Activated CD8-positive, alpha-beta memory T cell treated with anti-CD3 and anti-CD28 coated beads for 1 hour (primary cell): Measurements from ENCODE around the gene MOXD1.

ENCODE experiments used
- DNase-seq, 2 donors: peaks; one replicate each; pipeline ENCODE4 v3.0.0-alpha.2; 2020; ENCODE audit warnings: low read depth in 1 of 2; ENCODE audit errors: extremely low read depth in 1 of 2

MOXD1 gene

DNA sequence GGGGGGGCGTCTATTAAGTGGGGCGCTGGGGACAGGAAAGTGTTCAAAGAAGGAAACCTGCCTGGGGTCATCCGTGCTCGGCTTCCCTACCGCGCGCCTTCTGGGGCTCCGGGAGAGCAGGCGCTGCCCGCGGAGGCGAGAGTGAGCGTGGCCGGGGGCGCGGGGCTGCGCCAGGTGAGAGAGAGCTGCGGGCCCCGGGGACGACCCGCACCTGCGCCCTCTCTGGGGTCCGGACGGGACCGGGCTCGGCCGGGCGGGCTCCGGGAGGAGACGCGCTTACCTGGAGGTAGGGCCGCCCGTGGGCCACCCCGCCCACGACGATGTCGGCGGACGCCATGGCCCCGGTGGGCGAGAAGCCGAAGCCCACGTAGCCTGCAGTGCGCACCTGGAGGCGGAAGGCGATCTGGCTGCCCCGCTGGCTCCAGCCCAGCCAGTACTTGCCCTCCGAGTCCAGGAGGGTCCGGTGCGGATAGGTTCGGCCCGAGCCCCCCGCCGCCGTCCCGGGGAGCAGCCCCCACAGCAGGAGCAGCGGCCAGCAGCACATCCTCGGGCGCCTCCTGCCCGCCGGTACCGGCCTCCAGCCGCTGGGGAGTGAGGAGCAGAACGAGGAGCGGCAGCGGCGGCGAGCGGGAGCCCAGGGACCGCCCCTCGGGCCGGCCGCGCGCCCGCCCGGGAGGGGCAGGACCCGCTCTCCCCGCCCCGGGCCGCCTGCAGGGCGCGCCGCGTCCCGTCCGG is at the start of gene MOXD1:
TSS of gene MOXD1 (minus strand) at position 593 of the 735 bp plus-strand sequence. CDS start at position 544, 49 bp downstream.
- no peak for DNase-seq

DNA sequence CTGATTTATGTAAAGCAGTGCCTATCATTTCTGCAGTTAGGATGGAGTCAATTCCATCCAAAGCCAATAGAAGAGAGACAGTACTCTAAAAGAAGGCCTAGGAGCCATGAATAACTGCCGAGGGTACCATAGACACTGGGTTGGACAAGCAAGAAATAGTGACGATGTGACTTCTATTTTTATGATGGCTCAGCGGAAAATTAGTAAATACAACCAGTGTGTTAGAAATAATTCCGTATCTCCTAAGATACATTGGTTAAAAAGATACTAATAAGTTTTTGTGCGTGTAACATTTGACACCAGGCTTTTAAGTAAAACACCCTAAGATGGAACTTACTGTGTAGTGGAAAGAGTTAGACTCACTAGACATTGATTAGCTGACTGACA is 45.6 kb upstream of the MOXD1 start:
- DNase-seq, result no peak

- DNase-seq, result no peak
Observed at GRCh38 chr6:132446141-132446854, 45.0 kb upstream of the MOXD1 start.

- no peak for DNase-seq
Observed at GRCh38 chr6:132445201-132445951, 44.1 kb upstream of the MOXD1 start.

GRCh38 chr6:132443206-132443605 is 41.9 kb upstream of the MOXD1 start:
- DNase-seq, result no peak

DNA sequence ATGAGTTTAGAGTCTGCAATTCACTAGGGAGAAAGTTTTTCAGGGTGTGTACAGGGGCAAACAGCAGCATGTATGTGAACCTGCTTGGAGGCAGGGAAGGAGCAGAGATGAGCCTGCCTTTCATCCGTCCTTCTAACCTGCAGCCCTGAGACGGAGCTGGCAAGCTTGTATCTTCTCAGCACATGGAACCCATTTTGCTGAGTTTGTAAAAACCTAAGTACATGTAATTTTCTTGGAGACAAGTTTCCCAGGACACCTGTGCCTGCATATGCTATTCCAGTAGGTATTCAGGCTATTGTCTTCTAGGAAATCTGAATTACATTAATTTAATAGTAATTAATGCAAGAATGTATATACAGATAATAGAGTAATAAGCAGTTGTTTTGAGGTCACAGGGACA is 28.8 kb upstream of the MOXD1 start:
- no peak for DNase-seq

GRCh38 chr6:132425176-132425575 is 23.9 kb upstream of the MOXD1 start:
- DNase-seq, result no peak

DNA sequence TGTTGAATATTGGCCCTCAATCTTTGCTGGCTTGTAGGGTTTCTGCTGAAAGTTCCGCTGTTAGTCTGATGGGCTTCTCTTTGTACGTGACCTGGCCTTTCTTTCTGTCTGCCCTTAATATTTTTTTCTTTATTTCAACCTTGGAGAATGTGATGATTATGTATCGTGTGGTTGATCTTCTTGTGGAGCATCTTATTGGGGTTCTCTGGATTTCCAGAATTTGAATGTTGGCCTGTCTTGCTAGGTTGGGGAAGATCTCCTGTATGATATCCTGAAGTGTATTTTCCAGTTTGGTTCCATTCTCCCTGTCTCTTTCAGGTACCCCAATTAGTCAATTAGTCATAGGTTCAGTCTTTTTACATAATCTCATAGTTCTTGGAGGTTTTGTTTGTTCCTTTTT is 22.6 kb upstream of the MOXD1 start:
- DNase-seq, result no peak

DNA sequence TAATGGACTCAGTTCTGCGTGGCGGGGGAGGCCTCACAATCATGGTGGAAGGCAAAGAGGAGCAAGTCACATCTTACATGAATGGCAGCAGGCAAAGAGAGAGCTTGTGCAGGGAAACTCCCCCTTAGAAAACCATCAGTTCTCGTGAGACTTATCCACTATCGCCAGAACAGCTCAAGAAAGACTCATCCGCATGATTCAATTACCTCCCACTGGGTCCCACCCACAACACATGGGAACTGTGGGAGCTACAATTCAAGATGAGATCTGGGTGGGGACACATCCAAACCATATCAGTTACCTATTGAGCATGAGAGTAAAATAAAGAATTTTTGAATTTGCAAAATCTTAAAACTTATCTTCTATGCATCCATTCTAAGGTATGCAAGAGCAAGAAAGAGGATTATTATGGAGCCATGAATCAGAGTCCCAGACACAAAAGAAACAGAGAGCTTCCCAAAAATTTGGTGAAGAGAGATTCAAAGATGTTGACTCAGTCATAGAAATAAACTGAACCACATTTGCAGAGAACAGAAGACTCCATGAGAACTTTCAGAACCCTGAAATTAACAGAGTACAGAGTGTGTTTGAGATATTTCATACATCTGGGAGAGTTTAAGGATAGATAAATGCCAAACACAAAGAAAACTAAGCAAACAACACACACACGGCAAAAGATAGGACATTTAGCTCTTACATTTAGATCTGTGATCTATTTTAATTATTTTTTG is 17.1 kb upstream of the MOXD1 start:
- DNase-seq, result no peak

- DNase-seq, result no peak
Observed at GRCh38 chr6:132414761-132415160, 13.5 kb upstream of the MOXD1 start.

GRCh38 chr6:132414322-132414721 is 13.0 kb upstream of the MOXD1 start:
- DNase-seq, result no peak

- no peak for DNase-seq
Observed at GRCh38 chr6:132413499-132413802, 12.2 kb upstream of the MOXD1 start.

DNA sequence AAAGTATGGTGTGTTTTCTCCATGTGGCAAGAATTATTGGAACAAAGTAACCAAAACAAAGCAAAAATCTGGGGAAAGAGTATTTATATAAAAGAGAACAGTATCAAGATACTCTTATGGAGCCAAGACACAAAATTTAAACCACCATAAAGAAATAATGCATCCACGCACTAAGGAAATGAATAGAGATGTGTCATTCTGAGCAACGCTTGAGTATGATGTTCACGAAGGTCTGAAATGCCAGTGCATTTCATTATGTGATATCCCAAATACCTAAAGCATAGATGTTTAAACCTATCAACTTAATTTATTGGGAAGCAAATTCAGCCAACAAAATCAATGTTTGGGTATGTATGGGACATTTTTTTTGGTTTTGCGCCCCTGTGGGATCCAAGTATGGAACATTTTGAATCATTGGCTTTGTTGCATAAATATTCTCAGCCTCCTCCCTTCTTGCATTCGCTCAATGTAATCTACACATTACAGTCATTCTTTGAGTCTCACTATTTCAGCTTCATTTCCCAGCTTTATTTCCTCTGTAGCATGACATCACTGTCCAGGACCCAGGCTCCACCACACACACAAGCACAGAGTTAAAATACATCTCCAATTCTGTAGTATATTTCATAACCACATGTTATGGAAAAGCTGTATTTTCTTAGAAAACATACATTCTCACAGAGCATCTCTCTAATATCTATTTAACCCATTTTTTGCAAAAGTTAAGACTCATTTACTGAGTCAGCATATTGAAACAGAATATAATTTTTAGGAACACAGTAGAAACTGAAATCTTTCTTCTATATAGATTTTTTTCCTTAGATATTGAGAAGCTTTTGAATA is 11.6 kb upstream of the MOXD1 start:
- DNase-seq, result no peak

GRCh38 chr6:132411296-132411695 is 10.0 kb upstream of the MOXD1 start:
- DNase-seq, result no peak

GRCh38 chr6:132410830-132411229 is 9.6 kb upstream of the MOXD1 start:
- DNase-seq, result no peak

DNA sequence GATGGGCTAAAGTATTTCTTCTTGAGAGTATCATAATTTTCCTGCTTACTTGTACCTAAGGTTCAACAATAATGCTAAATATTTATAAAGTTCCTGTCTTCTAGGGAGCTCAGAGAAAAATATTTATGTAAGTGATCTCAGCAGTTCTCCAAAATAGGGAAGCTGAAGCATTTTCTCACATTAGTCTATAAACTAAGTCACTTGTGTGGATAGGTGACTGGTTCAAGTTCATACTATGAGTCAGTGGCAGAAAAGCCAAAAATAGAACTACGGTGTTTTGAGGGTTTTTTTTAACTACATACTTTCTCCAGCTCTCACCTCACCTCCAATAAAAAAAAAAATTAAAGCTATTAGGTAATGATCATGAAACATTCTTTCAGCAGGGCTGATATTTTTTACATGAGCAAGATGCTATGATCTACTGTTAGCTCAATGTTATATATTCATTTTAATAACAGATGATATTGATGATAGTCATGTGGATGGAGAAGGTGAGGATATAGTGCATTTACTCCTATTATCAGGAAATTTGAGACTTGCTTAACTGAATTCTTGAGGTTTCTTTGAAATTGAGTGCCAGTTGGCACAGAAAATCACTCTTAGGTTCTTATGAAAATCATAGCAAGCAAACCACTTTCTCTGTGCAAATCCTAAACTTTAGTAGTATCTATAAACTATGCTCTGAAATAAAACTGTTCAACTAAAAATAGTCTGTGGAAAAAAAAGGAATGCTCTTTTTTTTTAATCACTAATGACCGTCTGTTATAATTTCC is 4.1 kb upstream of the MOXD1 start:
- no peak for DNase-seq

GRCh38 chr6:132404736-132405135 is 3.5 kb upstream of the MOXD1 start:
- DNase-seq, result no peak

DNA sequence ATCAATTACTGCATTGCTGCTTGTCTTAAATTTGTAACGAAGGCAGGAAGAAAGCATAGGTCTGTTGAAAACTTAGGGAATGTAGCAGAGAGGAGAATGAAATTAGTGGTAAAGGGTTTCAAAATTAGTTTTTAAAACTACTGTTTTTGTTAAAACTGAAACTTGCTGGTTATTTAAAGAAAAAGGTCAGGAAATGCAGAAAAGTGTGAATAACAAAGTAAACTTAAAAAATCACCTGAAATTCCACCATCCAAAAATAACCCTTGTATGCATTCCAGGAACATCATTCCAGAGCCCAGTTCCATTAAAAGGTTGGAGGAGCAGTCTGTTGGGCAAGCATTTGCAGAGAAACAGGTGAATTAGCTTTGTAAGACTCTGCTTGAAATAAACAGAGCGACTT is 3.1 kb upstream of the MOXD1 start:
- DNase-seq, result no peak

DNA sequence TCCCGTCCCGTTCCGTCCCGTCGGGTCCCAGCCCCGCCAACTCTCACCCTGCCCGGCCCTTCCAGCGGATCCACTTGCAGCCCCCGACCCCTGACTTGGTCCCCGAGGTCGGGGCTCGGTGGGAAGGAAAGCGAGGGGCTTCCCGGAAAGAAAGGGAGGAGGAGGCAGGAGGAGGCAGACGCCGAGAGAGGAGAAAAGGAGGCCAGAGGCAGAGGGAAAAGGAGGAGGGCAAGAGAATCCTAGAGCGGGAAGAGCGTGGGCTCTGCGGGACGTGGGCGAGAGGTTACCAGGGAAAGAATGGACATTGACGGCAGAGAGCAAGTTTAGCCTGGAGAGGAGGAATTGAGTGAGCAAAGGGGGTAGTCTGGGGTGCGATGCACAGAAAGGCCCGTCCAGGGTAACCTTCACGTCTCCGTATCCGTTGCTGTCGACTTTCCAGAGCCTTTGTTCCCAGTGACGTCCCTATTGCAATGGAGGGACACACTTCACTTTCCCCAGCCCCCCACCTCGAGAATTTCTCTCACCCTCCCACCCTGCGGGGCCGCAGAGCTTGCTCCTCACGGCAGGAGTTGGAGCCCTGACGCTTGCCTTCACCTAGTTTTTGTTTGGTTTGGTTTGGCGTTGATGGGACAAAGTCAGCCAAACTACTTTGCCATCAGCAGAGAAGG is 477 bp upstream of the MOXD1 start:
- no peak for DNase-seq
